ENCODE results near the gene TWIST1. TPM values are rescaled to one million over a fixed set of nuclear protein-coding genes. Genes with fewer than 3 reads are reported as not detected.

The TWIST1 gene
- total and polyA plus RNA-seq, 2 of the 13 experiments (the other 11 are each of a cell fraction or from before 2014, with no cell fraction given), result not detected

GRCh38 chr7:19110026-19110730 lies 7.3 kb downstream of the TWIST1 start:
- Histone ChIP-seq H2AFZ (ENCODE audit: low read length) (no peak overlapping the region), H4K20me1 (ENCODE audit: insufficient read depth, low read length) (no peaks in the 10 kb centered on the region), H3K79me2 (ENCODE audit: insufficient read depth, low read length) (no peaks in the 10 kb centered on the region), H3K27me3 (ENCODE audit: control insufficient read depth in 1 of 2, insufficient read depth in 2 of 2, low read length in 2 of 2) (peaks cover 2 to 54% of the 10 kb centered on the region in 2 experiments; a peak in 2 of 5 replicates), H3K4me2 (ENCODE audit: low read depth, low read length) (no peak overlapping the region), H3K9me3 (ENCODE audit: low read length) (no peaks in the 10 kb centered on the region), H3K27ac (ENCODE audit: extremely low read length, insufficient read depth, low read length) (no peak overlapping the region), H3K4me3 (replicated peaks in 1 of 3; ENCODE audit: insufficient read depth in 1 of 3, low read depth in 2 of 3, low read length in 3 of 3) (no peak overlapping the region), H3K36me3 (replicated peaks in 1 of 2; ENCODE audit: control insufficient read depth in 1 of 2, insufficient read depth in 2 of 2, low read length in 2 of 2) (no peaks in the 10 kb centered on the region), H3K4me1 (ENCODE audit: insufficient read depth, low read length) (no peaks in the 10 kb centered on the region), H3K9ac (ENCODE audit: insufficient read depth, low read depth, low read length) (no peak overlapping the region)
- 2% methylated on average over 11 of the region's 11 CpGs for WGBS (ENCODE audit: low lambda C conversion rate)
- TF ChIP-seq TP53 (CRISPR knock-in tag; conservative IDR thresholded peaks at IDR 0.05) (no peak), DDIT3 (CRISPR knock-in tag; IDR thresholded peaks at IDR 0.05) (no peak), ZBTB44 (CRISPR knock-in tag; IDR thresholded peaks at IDR 0.05) (no peak), SETDB1 (CRISPR knock-in tag; IDR thresholded peaks at IDR 0.05; ENCODE audit: borderline replicate concordance) (no peak), ZNF160 (CRISPR knock-in tag; IDR thresholded peaks at IDR 0.05) (no peak), ZNF468 (CRISPR knock-in tag; IDR thresholded peaks at IDR 0.05) (no peak), TBX3 (IDR thresholded peaks at IDR 0.05; ENCODE audit: borderline replicate concordance) (no peak), NPAS2 (CRISPR knock-in tag; IDR thresholded peaks at IDR 0.05; ENCODE audit: borderline replicate concordance) (no peak), NFKBIZ (CRISPR knock-in tag; IDR thresholded peaks at IDR 0.05) (no peak), THAP9 (CRISPR knock-in tag; IDR thresholded peaks at IDR 0.05; ENCODE audit: borderline replicate concordance) (no peak)
- no peak for ATAC-seq
- in situ Hi-C loops (cut with HindIII; ENCODE audit: extremely low pct_ligation_motif_present, low pct_unique_long_range_greater_than_20kb) (loop anchor here (25.0 kb wide), 1 partner anchor 552 kb away; no protein-coding TSS in a partner anchor), intact Hi-C loops (cut with micrococcal nuclease; ENCODE audit: unreplicated experiment) (no loop called here)
- DNase-seq (ENCODE audit: low spot score), result no peak
- POLR2A ChIA-PET, result no interaction called here
- CTCF ChIA-PET (ENCODE audit: low intra/inter-chr PET ratio, low total read pairs), result no interaction called here
- no TSS peak for BruUV-seq (replicated peaks)
- no peak for FAIRE-seq

Measured in HepG2 (cell line).